Heart right ventricle (tissue), 16 donors: ENCODE data around the gene PROB1. TPM values are rescaled to one million over a fixed set of nuclear protein-coding genes. Genes with fewer than 3 reads are reported as not detected.
A peak's percentile ranks its signal among the peaks of the same experiment; 100 is the strongest.
"Not testable (repeated sequence)": the region's sequence is repeated elsewhere in the genome, so short reads cannot be mapped to it uniquely, and the experiment has no call there.

Source experiments
- ATAC-seq, 8 donors: fragments of 200-7000 bp; cut with Tn5 transposase; one replicate each; pipeline ENCODE4 v1.9.1; 2020; ENCODE audit warnings: mild to moderate bottlenecking in 8 of 8, moderate library complexity in 8 of 8, moderate number of reproducible peaks in 1 of 8
- DNase-seq, 2 donors: peaks; one replicate each; pipeline ENCODE4 v3.0.0-alpha.2; 2020
- H3K27ac ChIP-seq, 10 donors: fragments of 200-600 bp; sonication (generic) in 2 of 10; one replicate each; pipeline versions ENCODE4 v1.5.0 to v1.8.0; 2020 to 2022; ENCODE audit warnings: mild to moderate bottlenecking in 3 of 10
- H3K27me3 ChIP-seq, 7 donors: fragments of 200-600 bp; one replicate each; pipeline ENCODE4 v1.8.0; 2021 to 2022; ENCODE audit warnings: mild to moderate bottlenecking in 2 of 7
- H3K36me3 ChIP-seq, 9 donors: fragments of 200-600 bp; sonication (generic) in 1 of 9; one replicate each; pipeline versions ENCODE4 v1.5.0 to v1.8.0; 2020 to 2022; ENCODE audit warnings: mild to moderate bottlenecking in 2 of 9
- H3K4me1 ChIP-seq, 9 donors: fragments of 200-600 bp; sonication (generic) in 1 of 9; one replicate each; pipeline versions ENCODE4 v1.5.0 to v1.8.0; 2020 to 2022; ENCODE audit warnings: mild to moderate bottlenecking in 4 of 9
- H3K4me3 ChIP-seq, 10 donors: fragments of 200-600 bp; sonication (generic) in 2 of 10; one replicate each; pipeline versions ENCODE4 v1.5.0 to v1.8.0; 2020 to 2022; ENCODE audit warnings: mild to moderate bottlenecking in 7 of 10, moderate library complexity in 2 of 10
- H3K9me3 ChIP-seq, 11 donors: fragments of 200-600 bp in 10 of 11; sonication (generic) in 2 of 11; one replicate each; pipeline versions ENCODE4 v1.5.0 to v1.8.0; 2013 to 2022; ENCODE audit warnings: mild to moderate bottlenecking in 2 of 11, control low read depth in 1 of 11, moderate library complexity in 1 of 11
- CTCF ChIP-seq, 9 donors: fragments of 200-600 bp; sonication (generic) in 2 of 9; IDR thresholded peaks; one replicate each; pipeline versions ENCODE4 v1.5.0 to v1.8.0; 2021 to 2022; ENCODE audit warnings: antibody characterized with exemption in 9 of 9, mild to moderate bottlenecking in 5 of 9, moderate library complexity in 1 of 9
- WGBS, 2 donors: extraction: QIAGEN DNeasy Blood & Tissue Kit; methylation state at CpG; one replicate each; pipeline ENCODE4 v1.1.7; 2013; ENCODE audit warnings: inconsistent platforms in 1 of 2; 5-methylcytosine and 5-hydroxymethylcytosine counted together
- intact Hi-C, 10 donors: fragments of 100-400 bp; cut with DNase I; formaldehyde crosslinking; loops; one replicate each; pipeline versions ENCODE4 v1.11.1 to v1.14.2; 2022
- polyA plus RNA-seq, 2 donors: library from polyadenylated mRNA; stranded (reverse); fragments of 200-250 nt; gene quantifications; one replicate each; pipeline ENCODE4 v1.2.3, GENCODE V29; 2013
- total RNA-seq, 10 donors: library from RNA; stranded (reverse); fragmentation: NEBNext Ultra II Directional in 3 of 10; extraction: Animal tissue kit (Norgen Biotek cat#: 25700) in 3 of 10; gene quantifications; one replicate each; pipeline versions ENCODE4 v1.2.1 to v1.2.4, GENCODE V29; 2021 to 2023
- donor health status: Arrhythmogenic right ventricular cardiomyopathy.
- donor health status: ischemic (EF 13 %, LVEDD 7.1; RV severe dilation, severe dysfunction).
- donor health status: healthy with polysubstance abuse.
- donor health status: DM: no; HTN: yes; CAD: no.
- donor health status: DM: no; HTN: no; CAD: no.
- donor health status: ischemic (EF 25% LVEDD 6.9; RV normal size, moderate dysfunction).
- donor health status: ischemic (EF 25% LVEDD 5.7; RV mildly dilated, moderate dysfunction).
- donor health status: healthy.
- donor health status: DM: yes; HTN: yes; CAD: no.
- donor health status: Ischemic cardiomyopathy.
- donor health status: ischemic (EF 35%, LVEDD 5.7; RV mildly dilated, moderate dysfunction).
- donor health status: nonischemic (EF 11% LVEDD 7.7; RV severe dilation, severe dysfunction).
- donor health status: DM: yes; HTN: yes; CAD: no.
- donor health status: PGD.
- donor health status: ischemic (EF 29% LVEDD 5.4; RV normal size, mild dysfunction).
- donor health status: nonischemic (EF 23%, LVEDD 6.1; RV moderate dilation, normal function).

PROB1 gene
- total and polyA plus RNA-seq, 12 donors, result 12.2 to 64.8 (median 33.8) TPM

GRCh38 chr5:139388198-139388821, 6.6 kb downstream of the PROB1 start:
- no peak for DNase-seq
- TF ChIP-seq CTCF (IDR thresholded peaks at IDR 0.05), result no peak
- H3K36me3 ChIP-seq, result peaks cover 0 to 15% (median 0%) of the 10 kb centered on the region in 9 donors
- peak in 7 of 8 donors; percentile 6 to 38 (median 20) for ATAC-seq
- H3K4me3 ChIP-seq, result peak overlapping the region in 2 of 10 donors; percentile 1 to 8
- peak overlapping the region in 6 of 10 donors; percentile 10 to 89 (median 32) for H3K27ac ChIP-seq
- intact Hi-C loops, result no loop called here
- H3K4me1 ChIP-seq, result peaks cover 3 to 76% (median 64%) of the 10 kb centered on the region in 9 donors
- no peaks in the 10 kb centered on the region for H3K9me3 ChIP-seq
- WGBS, 2 donors, result 11 to 18% methylated on average over 8 of the region's 8 CpGs
- H3K27me3 ChIP-seq, result peaks cover 0 to 17% (median 0%) of the 10 kb centered on the region in 7 donors

- ATAC-seq, result peak in 1 of 8 donors; percentile 1
- no peak overlapping the region for H3K4me3 ChIP-seq
- TF ChIP-seq CTCF (IDR thresholded peaks at IDR 0.05), result no peak
- H3K4me1 ChIP-seq, result peaks cover 3 to 70% (median 58%) of the 10 kb centered on the region in 9 donors
- H3K9me3 ChIP-seq, result no peaks in the 10 kb centered on the region
- no peak for DNase-seq
- H3K36me3 ChIP-seq, result peaks cover 0 to 14% (median 0%) of the 10 kb centered on the region in 9 donors
- peak overlapping the region in 6 of 10 donors; percentile 10 to 89 (median 32) for H3K27ac ChIP-seq
- intact Hi-C loops, result no loop called here
- WGBS, 2 donors, result 61% methylated on average over 10 of the region's 10 CpGs
- H3K27me3 ChIP-seq, result peaks cover 0 to 10% (median 0%) of the 10 kb centered on the region in 7 donors
Observed at GRCh38 chr5:139387611-139388197, 7.2 kb downstream of the PROB1 start.

- peaks cover 3 to 64% (median 51%) of the 10 kb centered on the region in 9 donors for H3K4me1 ChIP-seq
- ATAC-seq, intact Hi-C loops: not testable (repeated sequence)
Observed at GRCh38 chr5:139386956-139387355, 7.9 kb downstream of the PROB1 start.

GRCh38 chr5:139386050-139386438, 8.9 kb downstream of the PROB1 start:
- no peaks in the 10 kb centered on the region for H3K27me3 ChIP-seq
- DNase-seq, result no peak
- H3K9me3 ChIP-seq, result no peaks in the 10 kb centered on the region
- peaks cover 0 to 55% (median 42%) of the 10 kb centered on the region in 9 donors for H3K4me1 ChIP-seq
- intact Hi-C loops, result no loop called here
- no peak overlapping the region for H3K4me3 ChIP-seq
- H3K36me3 ChIP-seq, result peaks cover 0 to 9% (median 0%) of the 10 kb centered on the region in 9 donors
- no peak for ATAC-seq
- peak overlapping the region in 1 of 10 donors; percentile 72 for H3K27ac ChIP-seq
- 85 to 92% methylated on average over 5 of the region's 5 CpGs for WGBS, 2 donors
- TF ChIP-seq CTCF (IDR thresholded peaks at IDR 0.05), result no peak

More at GRCh38 chr5:139386956-139387355, 7.9 kb downstream of the PROB1 start:
- not testable (repeated sequence) for DNase-seq, H3K27me3 ChIP-seq, H3K36me3 ChIP-seq, H3K4me3 ChIP-seq, H3K27ac ChIP-seq, H3K9me3 ChIP-seq
- WGBS, 2 donors, result 92 to 98% methylated on average over 9 to 10 of the region's 10 CpGs
